Adipose tissue (tissue), 3 donors: Measurements from ENCODE around the gene DYNC1I1. TPM values are rescaled to one million over a fixed set of nuclear protein-coding genes. Genes with fewer than 3 reads are reported as not detected.
"Not testable (repeated sequence)": the region's sequence is repeated elsewhere in the genome, so short reads cannot be mapped to it uniquely, and the experiment has no call there.

Experiments used
- H3K27ac ChIP-seq: one replicate; pipeline ENCODE4 v1.5.1; 2013; ENCODE audit warnings: low read depth, low read length
- WGBS, 3 donors: extraction: QIAGEN DNeasy Blood & Tissue Kit; methylation state at CpG; one replicate each; pipeline ENCODE4 v1.1.7; 2013; 5-methylcytosine and 5-hydroxymethylcytosine counted together
- polyA plus RNA-seq, 3 donors: library from polyadenylated mRNA; stranded (reverse); fragments of 200-250 nt; gene quantifications; one replicate each; pipeline ENCODE4 v1.2.3, GENCODE V29; 2013
- donor health status: healthy with polysubstance abuse.
- donor health status: Bipolar disorder and iron deficiency.
- donor health status: healthy.

Gene DYNC1I1
- polyA plus RNA-seq, 3 donors: 0.58 to 4.8 (median 1.3) TPM

DNA sequence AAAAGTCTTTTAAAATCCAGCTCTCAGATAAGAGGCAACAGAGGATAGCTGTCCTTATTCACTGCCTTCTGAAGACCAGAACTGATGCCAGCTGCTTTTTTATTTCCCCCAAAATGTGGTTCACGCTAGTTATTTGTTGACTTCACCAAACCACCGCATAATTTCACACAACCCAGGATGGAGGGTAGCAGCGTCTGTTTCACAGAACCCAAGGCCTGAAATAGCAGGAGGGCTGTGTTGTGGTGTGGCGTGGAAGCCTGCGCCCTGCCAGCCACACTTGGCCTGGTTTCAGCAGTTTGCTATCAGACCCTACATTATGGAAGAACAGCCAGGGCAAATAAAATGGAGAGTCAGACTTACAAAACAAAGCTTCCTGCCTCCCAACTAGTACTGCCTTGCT is 155.4 kb downstream of the DYNC1I1 start:
- H3K27ac ChIP-seq: no peak overlapping the region
- 60 to 76% (median 60%) methylated on average over 5 of the region's 5 CpGs for WGBS, 3 donors

GRCh38 chr7:95929710-95930280 is 157.4 kb downstream of the DYNC1I1 start:
- WGBS, 3 donors: 22 to 81% (median 79%) methylated on average over 1 of the region's 1 CpG
- no peak overlapping the region for H3K27ac ChIP-seq

DNA sequence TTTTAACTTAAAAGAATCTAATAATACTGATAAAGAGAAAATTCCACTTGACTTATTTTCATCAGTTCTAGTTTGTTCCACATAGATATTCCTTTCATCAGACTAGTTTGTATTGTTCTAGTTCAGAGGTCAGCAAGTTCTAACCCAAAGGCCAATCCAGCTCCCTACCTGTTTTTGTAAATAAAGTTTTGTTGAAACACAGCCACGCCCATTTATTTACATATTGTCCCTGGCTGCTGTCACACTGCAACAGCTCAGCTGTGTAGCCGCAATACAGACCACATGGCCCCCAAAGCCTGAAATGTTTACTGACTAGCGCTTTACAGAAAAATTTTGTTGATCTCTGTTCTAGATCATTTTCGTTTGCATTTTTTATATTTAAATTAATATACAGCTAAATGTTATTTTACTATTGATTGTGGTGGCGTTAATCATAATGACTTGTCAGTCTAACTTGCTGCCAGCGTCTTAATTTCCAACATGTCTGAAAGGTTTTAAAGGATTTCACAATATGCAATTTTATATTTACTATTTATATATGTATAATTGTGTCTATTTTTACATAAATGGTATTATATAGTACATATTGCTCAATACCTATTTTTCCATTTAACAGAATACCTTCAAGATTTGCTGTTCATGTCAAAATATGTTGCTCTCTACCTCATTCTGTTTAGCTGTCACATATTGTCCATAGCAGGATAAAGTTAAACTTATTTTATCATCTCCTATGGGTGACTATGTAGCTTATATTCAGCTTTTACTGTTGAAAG is 159.3 kb downstream of the DYNC1I1 start:
- no peak overlapping the region for H3K27ac ChIP-seq
- 81 to 92% (median 82%) methylated on average over 6 of the region's 6 CpGs for WGBS, 3 donors

- 83 to 87% (median 86%) methylated on average over 4 of the region's 4 CpGs for WGBS, 3 donors
These were observed 161.3 kb downstream of the DYNC1I1 start for GRCh38 chr7:95933618-95934017.

GRCh38 chr7:95944867-95945266 is 172.5 kb downstream of the DYNC1I1 start:
- WGBS, 3 donors: no CpG with 5 or more reads among the region's 1 CpG
- not testable (repeated sequence) for H3K27ac ChIP-seq

More at GRCh38 chr7:95933618-95934017, 161.3 kb downstream of the DYNC1I1 start:
- no peak overlapping the region for H3K27ac ChIP-seq

- 88 to 90% (median 89%) methylated on average over 1 of the region's 1 CpG for WGBS, 3 donors
These were observed 178.3 kb downstream of the DYNC1I1 start for GRCh38 chr7:95950698-95951097.

DNA sequence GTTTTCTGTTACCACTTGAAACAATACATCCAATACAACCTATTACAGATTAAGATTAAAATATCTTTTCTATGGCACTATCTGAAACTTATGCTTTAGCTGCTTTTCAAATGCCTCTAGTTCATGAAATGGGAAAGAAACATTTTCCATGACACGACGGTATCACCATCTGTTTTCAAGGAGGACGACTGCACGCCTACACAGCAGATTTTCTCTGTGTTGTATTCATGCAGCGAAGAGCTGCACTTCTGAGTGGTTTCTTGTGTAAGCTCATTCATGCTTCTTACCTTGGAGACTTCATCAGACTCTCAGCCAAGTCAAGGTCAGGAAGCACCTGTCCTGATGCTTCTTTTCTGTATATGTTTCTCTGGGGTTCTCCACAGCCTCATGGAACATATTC is 179.2 kb downstream of the DYNC1I1 start:
- H3K27ac ChIP-seq: no peak overlapping the region
- 81 to 90% (median 88%) methylated on average over 5 of the region's 5 CpGs for WGBS, 3 donors

More at GRCh38 chr7:95950698-95951097, 178.3 kb downstream of the DYNC1I1 start:
- no peak overlapping the region for H3K27ac ChIP-seq

DNA sequence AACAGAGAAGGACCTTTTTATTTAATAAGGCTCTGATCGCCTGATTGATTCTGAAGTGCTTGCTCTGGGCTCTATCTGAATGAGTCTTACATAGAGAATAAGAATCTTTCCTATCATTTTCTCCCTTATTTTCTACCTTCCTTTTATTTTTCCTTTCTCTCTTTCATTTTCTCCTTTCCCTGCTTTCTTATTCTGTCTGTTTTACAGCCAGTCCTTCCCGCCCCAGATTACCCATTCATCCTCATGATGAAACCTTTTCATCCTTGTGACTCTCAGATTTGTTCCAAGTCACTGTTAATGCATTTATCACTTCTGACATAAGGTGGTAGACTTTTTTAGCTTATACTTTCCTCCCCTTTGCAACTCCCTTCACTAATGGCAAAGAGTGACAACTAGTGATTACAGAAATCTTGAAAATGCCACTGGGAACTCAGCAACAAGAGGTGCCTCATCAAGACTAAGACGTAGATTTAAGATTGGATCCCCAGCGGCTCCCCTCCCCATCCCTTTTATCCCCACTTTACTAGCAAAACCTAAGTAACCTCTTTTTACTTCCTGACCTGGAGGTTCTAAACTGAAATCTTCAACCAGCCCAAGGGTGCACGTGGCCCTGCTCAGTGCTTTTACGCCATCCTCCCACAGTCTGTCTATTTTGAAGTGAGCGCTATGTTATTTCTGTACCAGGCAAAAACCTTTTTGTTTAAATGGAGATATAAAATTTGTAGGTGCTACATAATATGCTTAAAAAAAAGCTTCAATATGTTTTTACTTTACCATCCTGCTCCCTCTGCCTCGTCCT is 179.8 kb downstream of the DYNC1I1 start:
- WGBS, 3 donors: 80 to 90% (median 86%) methylated on average over 8 of the region's 8 CpGs
- H3K27ac ChIP-seq: no peak overlapping the region

DNA sequence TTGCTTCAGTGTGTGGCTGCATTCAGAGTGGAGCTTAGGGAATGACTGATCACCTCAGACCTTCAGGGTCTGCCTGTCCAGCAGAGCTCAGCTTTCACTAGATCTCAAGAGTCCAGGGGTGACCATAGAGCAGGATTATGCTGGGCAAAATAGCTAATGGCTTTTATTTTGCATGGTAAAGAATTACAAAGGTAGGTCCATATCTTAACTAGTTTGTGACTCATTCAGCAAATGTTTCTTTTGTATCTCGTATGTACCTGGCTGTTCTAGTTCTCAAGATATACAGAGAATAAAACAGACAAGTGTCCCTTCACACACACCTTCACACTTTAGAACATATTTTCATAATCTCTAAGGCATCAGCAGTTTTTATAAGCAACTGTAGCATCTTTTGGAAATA is 180.5 kb downstream of the DYNC1I1 start:
- H3K27ac ChIP-seq: no peak overlapping the region
- 55 to 73% (median 69%) methylated on average over 1 of the region's 1 CpG for WGBS, 3 donors

- no peak overlapping the region for H3K27ac ChIP-seq
These were observed 183.4 kb downstream of the DYNC1I1 start for GRCh38 chr7:95955748-95956147.

- 41 to 60% (median 50%) methylated on average over 3 of the region's 3 CpGs for WGBS, 3 donors
- H3K27ac ChIP-seq: no peak overlapping the region
These were observed 185.2 kb downstream of the DYNC1I1 start for GRCh38 chr7:95957510-95957909.

GRCh38 chr7:95960706-95961244 is 188.4 kb downstream of the DYNC1I1 start:
- H3K27ac ChIP-seq: no peak overlapping the region

GRCh38 chr7:95963446-95963990 is 191.2 kb downstream of the DYNC1I1 start:
- 28 to 48% (median 36%) methylated on average over 1 of the region's 1 CpG for WGBS, 3 donors
- no peak overlapping the region for H3K27ac ChIP-seq

More at GRCh38 chr7:95960706-95961244, 188.4 kb downstream of the DYNC1I1 start:
- WGBS, 3 donors: 66 to 75% (median 70%) methylated on average over 5 of the region's 5 CpGs

GRCh38 chr7:95971716-95972115 is 199.4 kb downstream of the DYNC1I1 start:
- no peak overlapping the region for H3K27ac ChIP-seq
- WGBS, 3 donors: 83 to 87% (median 86%) methylated on average over 6 of the region's 6 CpGs

GRCh38 chr7:95972523-95972922 is 200.2 kb downstream of the DYNC1I1 start:
- WGBS, 3 donors: 46 to 56% (median 54%) methylated on average over 7 of the region's 7 CpGs
- H3K27ac ChIP-seq: no peak overlapping the region

DNA sequence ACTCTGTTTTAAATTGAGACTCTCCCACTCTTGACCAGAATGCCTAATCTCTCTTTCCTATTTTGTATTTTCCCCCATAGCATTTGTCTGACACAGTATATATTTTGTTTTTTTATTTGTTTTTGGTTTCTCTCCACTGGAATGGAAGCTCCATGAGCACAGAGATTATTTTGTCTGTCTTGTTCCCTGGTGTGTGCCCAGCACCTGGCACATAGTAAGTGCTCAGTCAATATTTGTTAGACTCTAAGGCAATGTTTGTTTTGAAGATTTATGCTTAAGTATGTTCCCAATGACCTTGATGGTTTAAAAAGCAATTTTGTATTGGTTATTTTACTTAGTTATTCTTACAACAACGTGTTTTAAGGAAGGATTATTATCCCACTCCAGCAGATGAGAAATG is 201.8 kb downstream of the DYNC1I1 start:
- no peak overlapping the region for H3K27ac ChIP-seq
- WGBS, 3 donors: 20 to 70% (median 29%) methylated on average over 1 of the region's 1 CpG

DNA sequence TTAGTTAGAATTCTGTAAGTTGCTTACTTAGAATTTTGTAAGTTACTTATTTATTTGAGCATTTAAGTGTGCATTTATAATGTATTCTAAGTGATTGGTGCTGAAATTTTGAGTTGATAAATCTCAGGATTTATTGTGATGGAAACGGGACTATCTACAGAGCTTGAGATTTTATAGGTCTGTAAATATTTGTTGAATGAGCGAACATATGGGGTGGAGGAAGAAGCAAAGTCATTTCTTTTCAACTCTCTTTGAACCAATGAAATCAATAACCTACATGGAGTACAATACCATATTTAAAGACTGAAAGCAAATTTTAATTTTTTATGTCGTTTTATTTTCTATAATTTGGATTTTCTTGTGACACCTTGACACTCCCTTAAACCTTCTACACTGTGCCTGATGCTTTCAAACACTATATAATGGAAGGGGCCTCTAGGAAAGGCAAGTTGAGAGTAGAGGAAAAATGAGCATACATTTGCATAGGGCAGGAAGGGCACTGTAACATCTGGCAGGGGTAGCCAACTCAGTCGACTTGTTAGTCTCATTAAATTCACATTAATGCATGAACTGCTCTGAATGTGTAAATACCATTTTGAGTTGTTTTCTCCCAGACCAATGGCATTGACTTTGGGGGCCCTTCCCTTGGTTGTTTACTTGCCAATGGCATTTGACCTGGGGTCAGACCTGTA is 204.2 kb downstream of the DYNC1I1 start:
- no peak overlapping the region for H3K27ac ChIP-seq
- 52 to 76% (median 67%) methylated on average over 4 of the region's 4 CpGs for WGBS, 3 donors

- 87 to 100% (median 91%) methylated on average over 1 of the region's 1 CpG for WGBS, 3 donors
- no peak overlapping the region for H3K27ac ChIP-seq
These were observed 205.6 kb downstream of the DYNC1I1 start for GRCh38 chr7:95977994-95978393.
